ENCODE results near the gene SMG6. TPM values are rescaled to one million over a fixed set of nuclear protein-coding genes. Genes with fewer than 3 reads are reported as not detected.

SMG6 gene
- total and polyA plus RNA-seq, 2 of the 8 experiments (the other 6 are each of a cell fraction or from before 2014, with no cell fraction given): 18.5 to 25.2 TPM

DNA sequence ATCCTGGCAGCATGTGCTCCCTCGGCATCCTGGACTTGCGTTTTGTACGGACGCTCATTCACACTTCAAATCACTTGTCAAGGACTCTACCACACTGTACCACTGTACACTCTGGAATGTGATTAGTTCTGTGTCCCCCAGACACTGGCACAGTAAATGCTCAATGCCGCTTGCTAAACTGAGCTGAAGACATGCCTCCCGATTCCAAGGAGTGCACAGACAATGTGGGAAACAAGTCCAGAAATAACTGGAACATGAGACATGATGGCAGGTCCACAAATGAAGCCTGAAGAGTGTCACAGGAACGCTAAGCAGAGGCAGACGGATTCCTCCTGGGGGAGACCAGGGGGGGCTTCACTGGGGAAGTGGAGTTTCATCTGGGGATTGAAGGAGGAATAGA is 226.5 kb downstream of the SMG6 start (continued):
- TF ChIP-seq ZNF274 (IDR thresholded peaks at IDR 0.05; ENCODE audit: borderline replicate concordance, extremely low read depth, low read length) (no peak), TCF12 (IDR thresholded peaks at IDR 0.05; ENCODE audit: low read depth, low read length) (no peak), JUND (IDR thresholded peaks at IDR 0.05; ENCODE audit: low read length) (no peak), HDAC2 (IDR thresholded peaks at IDR 0.05; ENCODE audit: borderline replicate concordance in 1 of 2, low read depth in 2 of 2, low read length in 2 of 2) (no peak), CEBPB (IDR thresholded peaks at IDR 0.05; ENCODE audit: low read depth, low read length) (no peak), FOSL1 (IDR thresholded peaks at IDR 0.05; ENCODE audit: insufficient read depth, low read depth, low read length) (no peak)
